HG03342 (cell line): ENCODE data around the gene NETO2.
"Not testable (repeated sequence)": the region's sequence is repeated elsewhere in the genome, so short reads cannot be mapped to it uniquely, and the experiment has no call there.

Source experiments
- ATAC-seq: cut with Tn5 transposase; IDR thresholded peaks from one replicate; pipeline ENCODE4 v1.9.1; 2021; ENCODE audit warnings: mild to moderate bottlenecking, moderate library complexity; ENCODE audit not compliant: unreplicated experiment

Gene NETO2

GRCh38 chr16:47136099-47136842, 7.5 kb downstream of the NETO2 start:
- ATAC-seq, result no peak

DNA sequence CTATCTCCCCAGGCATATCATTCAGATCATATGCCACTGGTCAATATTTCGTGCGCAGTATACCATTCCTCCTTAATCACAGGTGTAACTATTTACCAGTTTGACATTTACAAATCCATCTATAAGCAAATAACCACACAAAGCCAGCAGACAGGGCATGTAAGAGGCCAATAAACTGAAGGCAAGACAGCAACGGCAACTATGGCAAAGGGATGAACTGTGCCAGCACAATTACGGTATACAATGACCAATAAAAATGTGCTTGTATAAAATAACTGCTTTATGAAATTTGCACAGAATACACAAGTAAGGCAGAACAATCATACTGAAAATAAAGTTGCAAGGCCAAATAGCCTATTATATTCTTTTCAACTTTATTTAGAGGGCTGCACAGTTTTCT, 9.2 kb downstream of the NETO2 start:
- no peak for ATAC-seq

DNA sequence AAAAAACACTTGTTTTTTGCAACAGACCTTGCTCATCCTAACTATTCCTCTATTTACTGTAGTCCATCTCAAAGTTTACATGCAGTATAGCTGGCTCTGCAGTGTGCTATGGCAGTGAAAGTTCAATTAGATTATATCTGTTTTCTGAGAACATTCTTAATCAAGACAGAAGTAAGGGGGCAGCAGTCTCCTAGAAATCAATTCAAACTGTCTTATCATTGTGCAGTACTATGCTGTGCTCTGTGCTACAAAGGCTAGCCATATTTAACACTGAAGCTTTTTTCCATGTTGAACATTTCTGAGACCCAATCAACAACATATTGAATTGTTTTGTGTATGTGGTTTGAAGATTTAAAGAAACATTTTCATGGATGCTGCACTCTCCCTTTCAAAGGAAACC, 11.4 kb downstream of the NETO2 start:
- ATAC-seq, result no peak

GRCh38 chr16:47129755-47130435, 13.8 kb downstream of the NETO2 start:
- ATAC-seq, result no peak

- no peak for ATAC-seq
Measured at GRCh38 chr16:47127541-47127940, 16.2 kb downstream of the NETO2 start.

- ATAC-seq, result no peak
Measured at GRCh38 chr16:47125757-47126156, 18.0 kb downstream of the NETO2 start.

DNA sequence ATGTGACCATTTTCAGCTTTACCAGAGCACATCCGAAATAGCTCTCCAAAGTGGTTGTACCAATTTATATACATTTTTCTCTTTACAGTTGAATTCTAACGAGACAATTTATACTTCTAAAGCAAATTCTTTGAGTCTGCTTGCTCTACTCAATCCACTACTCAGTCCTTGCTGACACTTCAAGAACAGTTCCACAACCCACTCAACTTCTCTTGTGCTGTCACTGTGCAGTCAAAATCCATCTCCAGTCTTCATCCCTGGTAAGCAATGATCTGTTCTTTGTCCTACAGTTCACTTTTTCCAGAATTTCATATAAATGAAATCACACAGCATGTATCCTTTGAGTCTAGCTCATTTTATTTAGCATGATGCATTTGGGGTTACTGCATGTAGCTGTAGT, 30.6 kb downstream of the NETO2 start:
- ATAC-seq, result no peak

- no peak for ATAC-seq
Measured at GRCh38 chr16:47110939-47111338, 32.8 kb downstream of the NETO2 start.

GRCh38 chr16:47109361-47109760, 34.4 kb downstream of the NETO2 start:
- no peak for ATAC-seq

DNA sequence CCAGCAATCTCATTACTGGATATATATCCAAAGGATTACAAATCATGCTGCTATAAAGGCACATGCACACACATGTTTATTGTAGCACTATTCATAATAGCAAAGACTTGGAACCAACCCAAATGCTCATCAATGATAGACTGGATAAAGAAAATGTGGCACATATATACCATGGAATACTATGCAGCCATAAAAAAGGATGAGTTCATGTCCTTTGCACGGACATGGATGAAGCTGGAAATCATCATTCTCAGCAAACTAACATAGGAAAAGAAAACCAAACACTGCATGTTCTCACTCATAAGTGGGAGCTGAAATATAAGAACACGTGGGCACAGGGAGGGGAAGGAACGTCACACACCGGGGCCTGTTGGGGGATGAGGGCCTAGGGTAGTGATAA, 40.8 kb downstream of the NETO2 start:
- ATAC-seq, result not testable (repeated sequence)

GRCh38 chr16:47097154-47097553, 46.6 kb downstream of the NETO2 start:
- ATAC-seq, result not testable (repeated sequence)

DNA sequence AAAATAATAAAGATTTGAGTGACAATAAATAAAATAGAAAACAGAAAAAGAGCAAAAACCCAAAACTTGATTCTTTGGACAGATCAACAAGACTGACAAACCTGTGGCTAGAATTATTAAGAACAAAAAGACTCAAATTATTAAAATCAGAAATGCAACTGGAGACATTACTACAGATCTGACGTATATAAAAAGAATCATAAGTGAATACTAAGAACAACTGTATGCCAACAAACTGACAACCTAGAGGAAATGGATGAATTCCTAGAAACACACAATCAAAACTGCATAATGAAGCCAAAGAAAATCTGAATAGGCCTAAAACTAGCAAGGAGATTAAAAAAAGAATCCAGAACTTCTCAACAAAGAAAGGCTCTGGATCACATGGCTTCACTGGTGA, 47.4 kb downstream of the NETO2 start:
- no peak for ATAC-seq

GRCh38 chr16:47084198-47084597, 59.5 kb downstream of the NETO2 start:
- no peak for ATAC-seq

- ATAC-seq, result no peak
Measured at GRCh38 chr16:47082099-47082865, 61.5 kb downstream of the NETO2 start.

GRCh38 chr16:47081115-47081514, 62.6 kb downstream of the NETO2 start:
- ATAC-seq, result no peak

- ATAC-seq, result no peak
Measured at GRCh38 chr16:47079860-47080259, 63.9 kb downstream of the NETO2 start.

GRCh38 chr16:47073223-47074155, 70.3 kb downstream of the NETO2 start:
- no peak for ATAC-seq

- no peak for ATAC-seq
Measured at GRCh38 chr16:47072158-47072557, 71.6 kb downstream of the NETO2 start.

DNA sequence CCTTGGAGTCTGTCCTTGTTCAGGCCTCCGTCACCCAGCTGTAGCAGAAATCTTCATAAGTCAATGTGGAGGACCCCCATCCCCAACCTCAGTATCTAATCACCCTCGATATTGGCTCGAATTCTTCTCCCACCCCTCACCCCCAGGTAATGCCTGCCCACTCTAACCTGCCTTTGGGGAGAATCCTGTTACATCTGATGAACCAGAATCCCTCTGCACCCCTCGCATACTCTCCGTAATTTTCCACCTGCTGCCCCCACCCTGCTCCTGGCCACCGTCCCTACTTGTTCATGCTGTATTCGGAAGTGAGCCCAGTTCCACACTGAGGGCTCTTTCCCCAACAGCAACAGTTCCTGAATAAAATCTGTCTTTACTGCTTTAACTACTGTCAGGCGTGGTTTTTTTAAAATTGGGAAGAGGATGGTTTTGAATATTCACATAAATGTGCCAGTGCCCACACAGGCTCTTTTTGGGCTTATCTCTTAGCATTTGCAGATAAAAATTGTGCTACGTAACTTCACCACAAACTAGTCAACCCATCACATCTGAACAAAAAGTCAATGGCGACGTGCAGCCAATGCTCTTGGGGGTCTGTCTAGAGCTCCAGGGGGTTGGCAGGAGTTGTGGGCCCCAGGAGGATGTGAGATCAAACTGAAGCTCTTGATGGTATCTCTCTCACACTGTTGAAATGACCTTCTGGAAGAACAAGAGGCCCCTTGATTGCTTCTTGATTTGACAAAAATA, 73.7 kb downstream of the NETO2 start:
- ATAC-seq, result no peak

GRCh38 chr16:47069313-47069712, 74.4 kb downstream of the NETO2 start:
- no peak for ATAC-seq
